VCaP (cell line): ENCODE data around the gene PAFAH1B2.

Experiments used
- H3K27ac ChIP-seq: fragments of 450-650 bp; 2 replicates; pipeline ENCODE4 v1.5.1; 2017
- CTCF ChIP-seq: fragments of 450-650 bp; conservative IDR thresholded peaks from 2 replicates; pipeline ENCODE4 v1.5.1; 2017; ENCODE audit warnings: mild to moderate bottlenecking, moderate library complexity

PAFAH1B2 gene

GRCh38 chr11:117172724-117173421 is 28.8 kb downstream of the PAFAH1B2 start:
- no peak for TF ChIP-seq CTCF
- peak overlapping the region; percentile 12; the same call in 1 of the 2 replicates for H3K27ac ChIP-seq

GRCh38 chr11:117175104-117175503 is 31.0 kb downstream of the PAFAH1B2 start:
- peak overlapping the region; percentile 87 for H3K27ac ChIP-seq
- no peak for TF ChIP-seq CTCF

- TF ChIP-seq CTCF, result no peak
- H3K27ac ChIP-seq, result peak overlapping the region; percentile 87
Measured at GRCh38 chr11:117175781-117176180, 31.7 kb downstream of the PAFAH1B2 start.

- no peak for TF ChIP-seq CTCF
- peak overlapping the region; percentile 87 for H3K27ac ChIP-seq
Measured at GRCh38 chr11:117176186-117176585, 32.1 kb downstream of the PAFAH1B2 start.

GRCh38 chr11:117177534-117178209 is 33.6 kb downstream of the PAFAH1B2 start:
- peak overlapping the region; percentile 87 for H3K27ac ChIP-seq
- TF ChIP-seq CTCF, result no peak

- TF ChIP-seq CTCF, result no peak
- peak within 1 kb of the TSS; percentile 87 for H3K27ac ChIP-seq
Measured at GRCh38 chr11:117178210-117179034, 34.3 kb downstream of the PAFAH1B2 start, which contains the start of gene SIDT2. Gene SIDT2 (plus strand): TSS chr11:117178743. CDS start chr11:117179264, 521 bp downstream.
